Pulmonary artery endothelial cell (primary cell): ENCODE results near the gene PHEX. TPM values are rescaled to one million over a fixed set of nuclear protein-coding genes. Genes with fewer than 3 reads are reported as not detected.

Experiments
- DNase-seq: peaks from one replicate; pipeline ENCODE4 v3.0.0-alpha.2; 2011; ENCODE audit warnings: low read depth, low spot score
- total RNA-seq: library from RNA; depleted of rRNA; stranded (reverse); fragments of >200 nt; gene quantifications from 2 replicates; pipeline ENCODE4 v1.2.3, GENCODE V29; 2014

PHEX gene
- 0.56 and 1.1 TPM in 2 replicates for total RNA-seq

- no peak for DNase-seq
Observed at GRCh38 chrX:22032084-22032483, at the start of gene PHEX. Gene PHEX, plus strand, starts transcription at chrX:22032325. Its CDS starts 681 bp downstream, at chrX:22033006.

GRCh38 chrX:21985332-21985777 is 46.8 kb upstream of the PHEX start:
- peak; percentile 24 for DNase-seq

GRCh38 chrX:21986596-21986995 is 45.5 kb upstream of the PHEX start:
- DNase-seq = no peak

GRCh38 chrX:21989384-21989783 is 42.7 kb upstream of the PHEX start:
- DNase-seq = no peak

- no peak for DNase-seq
Observed at GRCh38 chrX:21990832-21991231, 41.3 kb upstream of the PHEX start.

- DNase-seq = no peak
Observed at GRCh38 chrX:21991504-21991903, 40.6 kb upstream of the PHEX start.

GRCh38 chrX:21993265-21993664 is 38.9 kb upstream of the PHEX start:
- no peak for DNase-seq

GRCh38 chrX:21996872-21997455 is 35.2 kb upstream of the PHEX start:
- no peak for DNase-seq

- DNase-seq = no peak
Observed at GRCh38 chrX:21998037-21998436, 34.1 kb upstream of the PHEX start.

GRCh38 chrX:22004866-22005265 is 27.3 kb upstream of the PHEX start:
- DNase-seq = no peak

GRCh38 chrX:22012051-22012450 is 20.1 kb upstream of the PHEX start:
- no peak for DNase-seq

- DNase-seq = no peak
Observed at GRCh38 chrX:22012931-22013330, 19.2 kb upstream of the PHEX start.

- DNase-seq = no peak
Observed at GRCh38 chrX:22015139-22015750, 16.9 kb upstream of the PHEX start.

GRCh38 chrX:22021751-22022324 is 10.3 kb upstream of the PHEX start:
- DNase-seq = no peak

- DNase-seq = no peak
Observed at GRCh38 chrX:22024577-22024976, 7.5 kb upstream of the PHEX start.

- DNase-seq = no peak
Observed at GRCh38 chrX:22025751-22026150, 6.4 kb upstream of the PHEX start.

- no peak for DNase-seq
Observed at GRCh38 chrX:22026731-22027130, 5.4 kb upstream of the PHEX start.

GRCh38 chrX:22032506-22032905 is 381 bp downstream of the PHEX start:
- DNase-seq = no peak

- DNase-seq = no peak
Observed at GRCh38 chrX:22033818-22034217, 1.7 kb downstream of the PHEX start.

GRCh38 chrX:22035236-22035635 is 3.1 kb downstream of the PHEX start:
- DNase-seq = no peak

GRCh38 chrX:22037225-22037624 is 5.1 kb downstream of the PHEX start:
- no peak for DNase-seq

- no peak for DNase-seq
Observed at GRCh38 chrX:22037911-22038537, 5.9 kb downstream of the PHEX start.

GRCh38 chrX:22039541-22039940 is 7.4 kb downstream of the PHEX start:
- DNase-seq = no peak
